Natural killer cell (primary cell): Measurements from ENCODE around the gene CCN5. TPM values are rescaled to one million over a fixed set of nuclear protein-coding genes. Genes with fewer than 3 reads are reported as not detected.

Experiments used
- ATAC-seq, 3 donors: fragments of 150-1000 bp in 2 of 3; fragments of 200-7000 bp in 1 of 3; cut with Tn5 transposase; 1 replicate in 1 of 3; 2 replicates in 2 of 3; pipeline ENCODE4 v1.10.0; 2021; ENCODE audit warnings: mild to moderate bottlenecking in 2 of 3, moderate library complexity in 2 of 3
- DNase-seq, 2 donors: peaks; one replicate each; pipeline versions ENCODE4 v3.0.0 to v3.0.0-alpha.2; 2013 to 2021; ENCODE audit warnings: mixed read lengths in 1 of 2
- H3K27ac ChIP-seq: one replicate; pipeline ENCODE4 v1.5.1; 2013; ENCODE audit warnings: mild to moderate bottlenecking, low read length
- H3K27me3 ChIP-seq: one replicate; pipeline ENCODE4 v1.6.1; 2013; ENCODE audit warnings: low read length; ENCODE audit not compliant: control insufficient read depth, insufficient read depth
- H3K36me3 ChIP-seq: one replicate; pipeline ENCODE4 v1.6.1; 2013; ENCODE audit warnings: low read length; ENCODE audit not compliant: control insufficient read depth, insufficient read depth
- H3K4me1 ChIP-seq: one replicate; pipeline ENCODE4 v1.6.1; 2013; ENCODE audit warnings: low read length; ENCODE audit not compliant: control insufficient read depth, insufficient read depth
- H3K4me3 ChIP-seq: one replicate; pipeline ENCODE4 v1.5.1; 2013; ENCODE audit warnings: low read length
- H3K9me3 ChIP-seq: one replicate; pipeline ENCODE4 v1.6.1; 2013; ENCODE audit warnings: low read length; ENCODE audit not compliant: control insufficient read depth, insufficient read depth
- H3K27ac Mint-ChIP-seq, 2 donors: one replicate each; pipeline ENCODE4 v1.8.0; 2022; ENCODE audit warnings: mild to moderate bottlenecking in 2 of 2, mixed read lengths in 2 of 2, moderate library complexity in 1 of 2
- H3K27me3 Mint-ChIP-seq, 2 donors: one replicate each; pipeline ENCODE4 v1.8.0; 2022; ENCODE audit warnings: low read depth in 2 of 2, mixed read lengths in 2 of 2
- H3K36me3 Mint-ChIP-seq: one replicate; pipeline ENCODE4 v1.8.0; 2022; ENCODE audit warnings: mixed read lengths
- H3K4me1 Mint-ChIP-seq, 2 donors: one replicate each; pipeline ENCODE4 v1.8.0; 2022; ENCODE audit warnings: mixed read lengths in 2 of 2
- H3K4me3 Mint-ChIP-seq: one replicate; pipeline ENCODE4 v1.8.0; 2022; ENCODE audit warnings: mild to moderate bottlenecking, moderate library complexity, mixed read lengths
- H3K9me3 Mint-ChIP-seq, 2 donors: one replicate each; pipeline ENCODE4 v1.8.0; 2022; ENCODE audit warnings: mixed read lengths in 2 of 2
- CTCF ChIP-seq: fragments of 200-600 bp; IDR thresholded peaks from one replicate; pipeline ENCODE4 v1.8.0; 2022; ENCODE audit warnings: antibody characterized with exemption
- WGBS: methylation state at CpG from one replicate; pipeline ENCODE4 v1.1.7; 2013; ENCODE audit warnings: missing lambda C conversion rate; ENCODE audit not compliant: insufficient coverage; 5-methylcytosine and 5-hydroxymethylcytosine counted together
- intact Hi-C: fragments of 100-400 bp; cut with micrococcal nuclease; formaldehyde crosslinking; loops from one replicate; pipeline ENCODE4 v1.14.2; 2022
- total RNA-seq, 4 donors: library from RNA; stranded (reverse); fragments of 120-200 nt in 1 of 4; gene quantifications; one replicate each; pipeline versions ENCODE4 v1.2.3 to v1.2.4, GENCODE V29; 2013 to 2022

Gene CCN5
- total RNA-seq, 3 donors from 2014 or later (not counting 1 experiment from before 2014, with no cell fraction given), result not detected

- Mint-ChIP-seq H3K27me3 (peaks cover 16 to 20% of the 10 kb centered on the region in 2 donors), H3K4me3 (no peak overlapping the region), H3K9me3 (no peaks in the 10 kb centered on the region), H3K4me1 (no peaks in the 10 kb centered on the region), H3K27ac (no peak overlapping the region), H3K36me3 (no peaks in the 10 kb centered on the region)
- 93% methylated on average over 2 of the region's 5 CpGs for WGBS
- Histone ChIP-seq H3K4me3 (no peak overlapping the region), H3K27me3 (no peaks in the 10 kb centered on the region), H3K27ac (no peak overlapping the region), H3K36me3 (no peaks in the 10 kb centered on the region), H3K9me3 (no peaks in the 10 kb centered on the region), H3K4me1 (peaks cover 13% of the 10 kb centered on the region)
- intact Hi-C loops, result no loop called here
- TF ChIP-seq CTCF, result no peak
- ATAC-seq (no peak), DNase-seq (no peak)
Measured at GRCh38 chr20:44707018-44707579, 8.1 kb upstream of the CCN5 start.

- intact Hi-C loops, result no loop called here
Measured at GRCh38 chr20:44709380-44709779, 5.8 kb upstream of the CCN5 start.

GRCh38 chr20:44709797-44710196 lies 5.4 kb upstream of the CCN5 start:
- Histone ChIP-seq H3K36me3 (no peaks in the 10 kb centered on the region), H3K27me3 (no peaks in the 10 kb centered on the region), H3K4me3 (no peak overlapping the region), H3K27ac (no peak overlapping the region), H3K9me3 (no peaks in the 10 kb centered on the region), H3K4me1 (peaks cover 5% of the 10 kb centered on the region)
- WGBS, result 95% methylated on average over 9 of the region's 9 CpGs
- intact Hi-C loops, result no loop called here
- ATAC-seq (no peak), DNase-seq (no peak)
- Mint-ChIP-seq H3K9me3 (no peaks in the 10 kb centered on the region), H3K4me3 (no peak overlapping the region), H3K27me3 (peaks cover 24 to 37% of the 10 kb centered on the region in 2 donors), H3K4me1 (peaks cover 0 to 8% of the 10 kb centered on the region in 2 donors), H3K27ac (no peak overlapping the region), H3K36me3 (no peaks in the 10 kb centered on the region)
- TF ChIP-seq CTCF, result no peak

More at GRCh38 chr20:44709380-44709779, 5.8 kb upstream of the CCN5 start:
- no peak overlapping the region for H3K4me3 ChIP-seq
- ATAC-seq (no peak), DNase-seq (no peak)
- no peaks in the 10 kb centered on the region for H3K9me3 Mint-ChIP-seq
- no peaks in the 10 kb centered on the region for H3K36me3 ChIP-seq
- peaks cover 0 to 4% of the 10 kb centered on the region in 2 donors for H3K4me1 Mint-ChIP-seq
- no peak overlapping the region for H3K4me3 Mint-ChIP-seq
- H3K27ac ChIP-seq, result no peak overlapping the region
- H3K27me3 Mint-ChIP-seq, result peaks cover 23 to 33% of the 10 kb centered on the region in 2 donors
- H3K36me3 Mint-ChIP-seq, result no peaks in the 10 kb centered on the region
- H3K4me1 ChIP-seq, result peaks cover under 1% of the 10 kb centered on the region
- H3K27ac Mint-ChIP-seq, result no peak overlapping the region
- H3K9me3 ChIP-seq, result no peaks in the 10 kb centered on the region
- H3K27me3 ChIP-seq, result no peaks in the 10 kb centered on the region
- WGBS, result 88% methylated on average over 11 of the region's 11 CpGs
- no peak for TF ChIP-seq CTCF

- intact Hi-C loops, result no loop called here
- H3K4me1 Mint-ChIP-seq, result peaks cover 0 to 8% of the 10 kb centered on the region in 2 donors
- Histone ChIP-seq H3K4me3 (no peak overlapping the region), H3K27ac (no peak overlapping the region), H3K9me3 (no peaks in the 10 kb centered on the region), H3K4me1 (peaks cover 7% of the 10 kb centered on the region), H3K36me3 (no peaks in the 10 kb centered on the region), H3K27me3 (no peaks in the 10 kb centered on the region)
- H3K27ac Mint-ChIP-seq, result no peak overlapping the region
- H3K27me3 Mint-ChIP-seq, result peaks cover 19 to 35% of the 10 kb centered on the region in 2 donors
- no peak for DNase-seq
- H3K36me3 Mint-ChIP-seq, result no peaks in the 10 kb centered on the region
- no peaks in the 10 kb centered on the region for H3K9me3 Mint-ChIP-seq
- ATAC-seq, result no peak
- TF ChIP-seq CTCF, result no peak
- no peak overlapping the region for H3K4me3 Mint-ChIP-seq
- 89% methylated on average over 8 of the region's 8 CpGs for WGBS
Measured at GRCh38 chr20:44711237-44711636, 3.9 kb upstream of the CCN5 start.
